Fibroblast of skin of scalp (primary cell): ENCODE data around the gene ABHD8.
A peak's percentile ranks its signal among the peaks of the same experiment; 100 is the strongest.

Source experiments
- DNase-seq: peaks from one replicate; pipeline ENCODE4 v3.0.0-alpha.2; 2013

The ABHD8 gene

GRCh38 chr19:17333611-17334413, 30.6 kb upstream of the ABHD8 start:
- peak; percentile 84 for DNase-seq

GRCh38 chr19:17332677-17333581, 29.7 kb upstream of the ABHD8 start:
- peak; percentile 58 for DNase-seq

DNA sequence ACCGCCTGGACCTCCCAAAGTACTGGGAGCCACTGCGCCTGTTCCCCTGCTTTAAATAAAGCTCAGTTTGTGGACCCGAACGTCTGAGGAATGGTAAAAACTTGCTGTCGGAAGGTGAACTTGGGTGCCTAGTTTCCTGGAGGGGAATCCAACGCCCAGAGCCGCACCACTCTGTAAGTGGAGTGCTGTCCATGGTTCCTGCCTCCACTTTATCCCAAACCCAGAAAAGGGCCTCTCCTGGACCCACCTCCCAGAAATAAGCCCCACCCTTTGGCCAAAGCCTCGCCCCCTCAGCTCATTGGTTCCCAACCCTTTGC, 29.1 kb upstream of the ABHD8 start:
- no peak for DNase-seq

GRCh38 chr19:17331045-17331558, 27.9 kb upstream of the ABHD8 start:
- DNase-seq: no peak

GRCh38 chr19:17330262-17331044, 27.2 kb upstream of the ABHD8 start:
- DNase-seq: no peak

DNA sequence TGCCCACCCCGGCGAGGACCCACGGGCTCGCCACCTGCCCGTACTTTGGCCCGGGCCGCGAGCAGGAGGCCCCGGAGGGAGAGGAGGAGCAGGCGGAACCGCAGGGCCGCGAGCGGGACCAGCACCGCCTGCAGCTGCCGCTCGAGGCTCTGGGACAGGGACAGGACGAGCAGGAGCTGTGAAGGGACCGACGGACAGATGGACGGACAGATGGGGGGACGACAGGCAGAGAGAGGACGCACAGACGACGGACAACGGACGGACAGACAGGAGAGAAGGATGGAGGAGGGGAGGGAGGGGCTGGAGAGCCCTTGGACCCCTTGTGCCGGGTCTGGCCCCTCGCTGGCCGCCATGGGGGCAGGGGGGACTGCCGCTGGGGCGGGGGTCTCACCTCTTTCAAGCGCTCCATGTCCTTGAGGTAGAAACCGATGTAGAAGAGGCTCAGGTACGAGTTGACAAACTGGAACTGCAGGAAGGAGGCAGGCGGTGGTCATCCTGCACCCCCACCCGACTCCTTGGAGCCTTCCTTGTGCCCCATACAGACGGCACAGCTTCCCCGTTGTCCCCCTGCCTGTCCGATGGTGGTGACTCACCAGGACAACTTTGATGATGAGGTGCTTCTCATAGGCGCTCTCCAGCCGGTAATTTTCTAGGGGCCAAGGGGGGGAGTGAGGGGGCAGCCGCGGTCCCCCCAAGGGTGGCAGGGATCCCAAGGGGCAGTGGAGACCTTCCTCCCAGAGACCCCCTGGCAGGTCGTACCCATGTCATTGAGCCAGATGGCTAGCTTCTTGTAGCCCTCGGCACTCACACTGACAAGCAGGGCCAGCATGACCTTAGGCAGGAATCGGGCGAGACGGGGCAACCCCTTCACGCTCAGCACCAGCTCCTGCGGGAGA, 26.4 kb upstream of the ABHD8 start:
- DNase-seq: no peak

- DNase-seq: no peak
Measured at GRCh38 chr19:17328517-17329365, 25.5 kb upstream of the ABHD8 start.

- DNase-seq: no peak
Measured at GRCh38 chr19:17327654-17328516, 24.7 kb upstream of the ABHD8 start.

GRCh38 chr19:17327068-17327653, 23.9 kb upstream of the ABHD8 start:
- no peak for DNase-seq

DNA sequence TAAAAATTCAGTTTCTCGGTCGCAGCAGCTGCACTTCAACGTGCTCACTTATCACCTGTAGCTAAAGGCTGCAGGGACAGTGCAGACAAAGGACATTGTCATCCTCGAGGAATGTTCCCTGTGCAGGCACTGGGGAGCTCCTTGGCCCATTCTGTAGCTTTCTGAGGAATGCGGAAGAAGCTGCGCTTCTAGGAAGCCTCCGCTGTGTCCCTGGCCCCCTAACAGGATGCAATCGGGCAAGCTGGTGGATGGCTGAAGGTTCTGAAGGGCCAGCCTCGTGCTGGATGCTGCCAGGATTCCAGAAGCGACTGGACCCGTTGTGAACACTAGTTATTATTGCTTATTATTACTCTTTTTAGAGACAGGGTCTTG, 23.4 kb upstream of the ABHD8 start:
- no peak for DNase-seq

DNA sequence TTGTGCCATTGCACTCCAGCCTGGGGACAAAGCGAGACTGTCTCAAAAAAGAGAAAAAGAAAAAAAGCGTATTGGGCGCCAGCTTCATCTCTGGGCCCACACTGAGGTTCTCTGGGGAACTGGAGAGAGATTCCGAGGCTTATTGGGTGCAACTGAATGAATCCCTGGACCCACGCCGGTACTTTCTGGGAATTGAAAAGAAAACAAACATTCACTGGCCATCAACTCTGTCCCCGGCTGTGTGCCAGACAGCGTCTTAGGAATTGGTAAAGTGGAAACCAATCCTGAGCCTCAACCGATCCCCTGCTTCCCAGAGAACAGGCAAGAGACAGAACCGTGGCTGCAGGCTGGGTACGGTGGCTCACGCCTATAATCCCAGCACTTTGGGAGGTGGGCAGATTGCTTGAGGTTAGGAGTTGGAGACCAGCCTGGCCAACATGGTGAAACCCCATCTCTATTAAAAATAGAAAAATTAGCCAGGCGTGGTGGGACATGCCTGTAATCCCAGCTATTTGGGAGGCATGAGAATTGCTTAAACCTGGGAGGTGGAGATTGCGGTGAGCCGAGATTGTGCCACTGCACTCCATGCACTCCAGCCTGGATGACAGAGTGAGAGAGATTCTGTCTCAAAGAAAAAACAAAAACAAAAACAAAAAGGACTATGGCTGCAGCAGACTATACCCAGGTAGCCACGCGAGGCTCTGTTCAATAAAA, 22.8 kb upstream of the ABHD8 start:
- no peak for DNase-seq

DNA sequence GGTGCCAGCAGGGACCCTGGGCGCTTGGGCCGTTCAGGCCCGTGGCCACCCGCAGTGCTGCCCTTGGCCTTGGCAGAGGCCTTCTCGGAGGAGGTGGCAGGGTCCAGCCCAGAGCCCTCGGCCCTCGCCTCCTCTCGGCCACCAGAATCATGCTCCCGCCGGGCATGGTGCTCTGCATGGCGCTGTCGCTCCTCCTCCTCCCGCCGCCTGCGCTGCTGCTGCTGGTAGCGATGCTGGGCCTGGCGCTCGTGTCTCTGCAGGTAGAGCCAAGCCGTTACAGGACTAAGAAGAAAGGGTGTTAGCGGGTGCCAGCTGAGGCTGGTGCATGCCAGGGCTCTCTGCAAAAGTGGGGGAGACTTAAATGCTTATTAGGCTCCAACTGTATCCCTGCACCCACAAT, 21.9 kb upstream of the ABHD8 start:
- DNase-seq: no peak

DNA sequence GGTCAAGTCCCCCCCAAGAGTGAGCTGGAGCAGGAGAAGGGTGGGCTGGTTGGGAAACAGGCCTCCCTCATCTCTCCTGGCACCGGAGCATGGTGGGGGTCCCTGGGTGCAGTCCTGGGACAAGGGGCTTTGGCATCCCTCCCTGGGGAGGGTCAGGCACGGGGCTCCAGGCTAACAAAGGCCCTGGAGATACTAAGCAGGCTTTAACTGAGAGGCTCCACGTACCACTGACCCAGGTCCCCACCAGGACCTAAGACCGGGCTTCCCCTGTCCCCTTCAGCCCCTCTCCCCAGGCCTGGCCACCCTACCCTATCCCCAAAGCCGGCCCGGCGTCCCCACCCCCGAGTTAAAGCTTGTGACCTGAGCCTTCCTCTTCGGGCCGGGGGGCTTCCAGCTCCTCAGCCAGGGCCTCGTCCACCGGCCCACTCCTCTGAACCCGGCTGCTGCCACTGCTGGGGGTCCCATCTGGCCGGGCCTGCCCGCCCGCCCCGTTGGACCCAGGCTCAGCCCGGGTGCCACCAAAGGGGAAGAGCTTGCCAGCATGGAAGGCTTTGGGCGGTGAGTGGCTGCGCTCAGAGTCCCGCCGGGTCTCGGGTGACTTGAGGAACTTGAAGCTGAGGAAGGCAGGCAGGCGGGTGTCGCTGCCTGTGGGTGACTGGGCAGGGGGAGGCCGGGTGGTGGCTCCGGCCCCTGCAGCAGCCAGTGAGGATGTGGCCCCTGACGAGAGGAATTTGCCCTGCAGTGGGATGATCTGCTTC, 21.3 kb upstream of the ABHD8 start:
- DNase-seq: no peak

- no peak for DNase-seq
Measured at GRCh38 chr19:17323964-17324332, 20.7 kb upstream of the ABHD8 start.

DNA sequence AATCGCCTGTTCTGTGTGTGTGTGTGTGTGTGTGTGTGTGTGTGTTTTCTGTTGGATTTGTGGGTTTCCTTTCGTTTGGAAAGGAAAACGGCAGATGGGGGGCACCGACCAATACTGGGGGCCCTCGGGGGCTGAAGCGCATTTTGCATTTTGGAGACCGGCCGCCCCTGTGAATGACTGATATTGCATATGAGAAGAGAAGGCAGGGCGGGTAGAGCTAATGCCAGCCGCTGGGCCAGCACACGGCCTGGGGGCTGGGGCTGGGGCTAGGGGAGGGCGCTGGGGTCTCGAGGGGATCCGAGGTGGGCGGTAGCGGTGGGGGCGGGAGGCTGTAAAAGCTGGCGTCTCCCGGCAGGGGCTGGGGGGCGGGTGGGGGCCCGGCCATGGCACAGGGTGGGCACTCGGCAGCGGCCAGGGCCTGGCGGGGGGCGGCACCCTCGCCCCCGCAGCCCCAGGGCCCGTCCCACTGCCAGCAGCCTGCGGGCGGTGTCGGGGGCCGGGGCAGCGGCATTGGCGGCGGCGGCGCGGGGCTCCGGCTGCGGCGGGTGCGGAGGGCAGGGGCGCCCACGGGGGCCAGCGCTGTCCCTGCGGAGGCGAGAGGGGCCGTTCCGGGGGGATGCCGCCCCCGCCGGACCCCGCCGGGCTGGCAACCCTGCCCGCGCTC, 20.2 kb upstream of the ABHD8 start:
- no peak for DNase-seq

GRCh38 chr19:17322854-17323253, 19.6 kb upstream of the ABHD8 start:
- no peak for DNase-seq
